Activated CD8-positive, alpha-beta memory T cell treated with anti-CD3 and anti-CD28 coated beads for 48 hours (primary cell): ENCODE data around the gene NDST1.

Experiments used
- DNase-seq, 3 experiments: peaks; one replicate each; pipeline ENCODE4 v3.0.0-alpha.2; 2020; ENCODE audit warnings: low read depth in 2 of 3, low spot score in 2 of 3

The NDST1 gene

GRCh38 chr5:150521939-150522503, 14.1 kb downstream of the NDST1 start:
- DNase-seq, result no peak

GRCh38 chr5:150522504-150523414, 14.8 kb downstream of the NDST1 start:
- DNase-seq, result no peak

GRCh38 chr5:150523472-150524350, 15.8 kb downstream of the NDST1 start:
- DNase-seq, result no peak

GRCh38 chr5:150525163-150525562, 17.2 kb downstream of the NDST1 start:
- DNase-seq, result no peak

- no peak for DNase-seq
These were observed 17.9 kb downstream of the NDST1 start for GRCh38 chr5:150525781-150526180.

GRCh38 chr5:150527038-150527437, 19.1 kb downstream of the NDST1 start:
- DNase-seq, result no peak

- no peak for DNase-seq
These were observed 19.9 kb downstream of the NDST1 start for GRCh38 chr5:150527808-150528207.

GRCh38 chr5:150528924-150529546, 21.1 kb downstream of the NDST1 start:
- DNase-seq, result no peak

- DNase-seq, result no peak
These were observed 21.6 kb downstream of the NDST1 start for GRCh38 chr5:150529555-150529954.

GRCh38 chr5:150530423-150530822, 22.5 kb downstream of the NDST1 start:
- no peak for DNase-seq

GRCh38 chr5:150530951-150531588, 23.1 kb downstream of the NDST1 start:
- DNase-seq, result no peak

GRCh38 chr5:150531686-150532085, 23.8 kb downstream of the NDST1 start:
- DNase-seq, result no peak

- no peak for DNase-seq
These were observed 24.2 kb downstream of the NDST1 start for GRCh38 chr5:150532151-150532550.

GRCh38 chr5:150532996-150533395, 25.1 kb downstream of the NDST1 start:
- DNase-seq, result no peak

GRCh38 chr5:150534811-150535210, 26.9 kb downstream of the NDST1 start:
- no peak for DNase-seq

GRCh38 chr5:150535611-150536010, 27.7 kb downstream of the NDST1 start:
- DNase-seq, result no peak

GRCh38 chr5:150538007-150538917, 30.3 kb downstream of the NDST1 start:
- DNase-seq, result no peak

GRCh38 chr5:150539206-150539605, 31.3 kb downstream of the NDST1 start:
- DNase-seq, result no peak

- DNase-seq, result no peak
These were observed 32.1 kb downstream of the NDST1 start for GRCh38 chr5:150540042-150540441.
